GM18951 (cell line): ENCODE data around the gene COMP.

Experiments used
- POLR2A ChIP-seq: IDR thresholded peaks from 4 replicates; pipeline ENCODE4 v1.6.1; 2011; ENCODE audit warnings: mild to moderate bottlenecking; ENCODE audit not compliant: insufficient read length, insufficient read depth; ENCODE audit errors: extremely low read depth
- in situ Hi-C: fragments of 300-500 bp; cut with MboI; formaldehyde crosslinking; loops from one replicate; pipeline ENCODE4 v1.12.0; 2022; ENCODE audit warnings: low sequenced_read_pairs, mixed read lengths, inconsistent platforms; ENCODE audit not compliant: unreplicated experiment

Gene COMP

GRCh38 chr19:18783958-18784785 lies 6.9 kb downstream of the COMP start:
- in situ Hi-C loops, result no loop called here
- no peak for TF ChIP-seq POLR2A

- in situ Hi-C loops, result no loop called here
- TF ChIP-seq POLR2A, result no peak
These were observed 8.4 kb downstream of the COMP start for GRCh38 chr19:18782559-18783225.

- in situ Hi-C loops, result no loop called here
- no peak for TF ChIP-seq POLR2A
These were observed 9.1 kb downstream of the COMP start for GRCh38 chr19:18781885-18782527.

- no peak for TF ChIP-seq POLR2A
- in situ Hi-C loops, result no loop called here
These were observed 10.0 kb downstream of the COMP start for GRCh38 chr19:18781047-18781600.

GRCh38 chr19:18780631-18781030 lies 10.5 kb downstream of the COMP start:
- in situ Hi-C loops, result no loop called here
- no peak for TF ChIP-seq POLR2A

GRCh38 chr19:18780081-18780480 lies 11.0 kb downstream of the COMP start:
- TF ChIP-seq POLR2A, result no peak
- in situ Hi-C loops, result no loop called here

GRCh38 chr19:18778826-18779495 lies 12.1 kb downstream of the COMP start:
- in situ Hi-C loops, result no loop called here
- TF ChIP-seq POLR2A, result no peak

- TF ChIP-seq POLR2A, result no peak
- in situ Hi-C loops, result no loop called here
These were observed 13.1 kb downstream of the COMP start for GRCh38 chr19:18778076-18778389.

- TF ChIP-seq POLR2A, result no peak
- in situ Hi-C loops, result no loop called here
These were observed 13.6 kb downstream of the COMP start for GRCh38 chr19:18777301-18778075.

- in situ Hi-C loops, result no loop called here
- TF ChIP-seq POLR2A, result no peak
These were observed 14.4 kb downstream of the COMP start for GRCh38 chr19:18776736-18777135.

- no peak for TF ChIP-seq POLR2A
- in situ Hi-C loops, result no loop called here
These were observed 14.9 kb downstream of the COMP start for GRCh38 chr19:18776288-18776594.

- no peak for TF ChIP-seq POLR2A
These were observed 15.4 kb downstream of the COMP start for GRCh38 chr19:18775586-18776287.

More at GRCh38 chr19:18775586-18776287, 15.4 kb downstream of the COMP start:
- in situ Hi-C loops, result no loop called here
